ENCODE data around the gene IMMP2L.

- TF ChIP-seq POLR2A (IDR thresholded peaks at IDR 0.05; ENCODE audit: low read depth, low read length), result no peak
- no peak for TF ChIP-seq USF2 (IDR thresholded peaks at IDR 0.05; ENCODE audit: low read depth, low read length)
- no peak for TF ChIP-seq MXI1 (IDR thresholded peaks at IDR 0.05; ENCODE audit: borderline replicate concordance, low read depth, low read length)
- TF ChIP-seq BHLHE40 (IDR thresholded peaks at IDR 0.05; ENCODE audit: low read depth, low read length), result no peak
- TF ChIP-seq, protein P1, sequence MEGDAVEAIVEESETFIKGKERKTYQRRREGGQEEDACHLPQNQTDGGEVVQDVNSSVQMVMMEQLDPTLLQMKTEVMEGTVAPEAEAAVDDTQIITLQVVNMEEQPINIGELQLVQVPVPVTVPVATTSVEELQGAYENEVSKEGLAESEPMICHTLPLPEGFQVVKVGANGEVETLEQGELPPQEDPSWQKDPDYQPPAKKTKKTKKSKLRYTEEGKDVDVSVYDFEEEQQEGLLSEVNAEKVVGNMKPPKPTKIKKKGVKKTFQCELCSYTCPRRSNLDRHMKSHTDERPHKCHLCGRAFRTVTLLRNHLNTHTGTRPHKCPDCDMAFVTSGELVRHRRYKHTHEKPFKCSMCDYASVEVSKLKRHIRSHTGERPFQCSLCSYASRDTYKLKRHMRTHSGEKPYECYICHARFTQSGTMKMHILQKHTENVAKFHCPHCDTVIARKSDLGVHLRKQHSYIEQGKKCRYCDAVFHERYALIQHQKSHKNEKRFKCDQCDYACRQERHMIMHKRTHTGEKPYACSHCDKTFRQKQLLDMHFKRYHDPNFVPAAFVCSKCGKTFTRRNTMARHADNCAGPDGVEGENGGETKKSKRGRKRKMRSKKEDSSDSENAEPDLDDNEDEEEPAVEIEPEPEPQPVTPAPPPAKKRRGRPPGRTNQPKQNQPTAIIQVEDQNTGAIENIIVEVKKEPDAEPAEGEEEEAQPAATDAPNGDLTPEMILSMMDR (conservative IDR thresholded peaks at IDR 0.05; ENCODE audit: low read depth, low read length), result no peak
- TF ChIP-seq RCOR1 (IDR thresholded peaks at IDR 0.05; ENCODE audit: insufficient replicate concordance, low read length), result no peak
- TF ChIP-seq MAZ (IDR thresholded peaks at IDR 0.05; ENCODE audit: borderline replicate concordance, low read depth, low read length), result no peak
- no peak for TF ChIP-seq MAFK (IDR thresholded peaks at IDR 0.05; ENCODE audit: low read depth, low read length)
- TF ChIP-seq SMC3 (IDR thresholded peaks at IDR 0.05; ENCODE audit: low read depth, low read length), result no peak
- TF ChIP-seq FOS (IDR thresholded peaks at IDR 0.05; ENCODE audit: low read depth, low read length), result no peak
- TF ChIP-seq RFX5 (IDR thresholded peaks at IDR 0.05; ENCODE audit: low read depth, low read length), result no peak
- TF ChIP-seq CHD1 (IDR thresholded peaks at IDR 0.05; ENCODE audit: low read depth, low read length), result no peak
- no peak for TF ChIP-seq ELK1 (IDR thresholded peaks at IDR 0.05; ENCODE audit: borderline replicate concordance, low read depth, low read length)
- TF ChIP-seq RAD21 (IDR thresholded peaks at IDR 0.05; ENCODE audit: low read length), result no peak
These were observed 550.8 kb downstream of the IMMP2L start for GRCh38 chr7:111011520-111011919.
